ENCODE results near the gene TIMM21.

DNA sequence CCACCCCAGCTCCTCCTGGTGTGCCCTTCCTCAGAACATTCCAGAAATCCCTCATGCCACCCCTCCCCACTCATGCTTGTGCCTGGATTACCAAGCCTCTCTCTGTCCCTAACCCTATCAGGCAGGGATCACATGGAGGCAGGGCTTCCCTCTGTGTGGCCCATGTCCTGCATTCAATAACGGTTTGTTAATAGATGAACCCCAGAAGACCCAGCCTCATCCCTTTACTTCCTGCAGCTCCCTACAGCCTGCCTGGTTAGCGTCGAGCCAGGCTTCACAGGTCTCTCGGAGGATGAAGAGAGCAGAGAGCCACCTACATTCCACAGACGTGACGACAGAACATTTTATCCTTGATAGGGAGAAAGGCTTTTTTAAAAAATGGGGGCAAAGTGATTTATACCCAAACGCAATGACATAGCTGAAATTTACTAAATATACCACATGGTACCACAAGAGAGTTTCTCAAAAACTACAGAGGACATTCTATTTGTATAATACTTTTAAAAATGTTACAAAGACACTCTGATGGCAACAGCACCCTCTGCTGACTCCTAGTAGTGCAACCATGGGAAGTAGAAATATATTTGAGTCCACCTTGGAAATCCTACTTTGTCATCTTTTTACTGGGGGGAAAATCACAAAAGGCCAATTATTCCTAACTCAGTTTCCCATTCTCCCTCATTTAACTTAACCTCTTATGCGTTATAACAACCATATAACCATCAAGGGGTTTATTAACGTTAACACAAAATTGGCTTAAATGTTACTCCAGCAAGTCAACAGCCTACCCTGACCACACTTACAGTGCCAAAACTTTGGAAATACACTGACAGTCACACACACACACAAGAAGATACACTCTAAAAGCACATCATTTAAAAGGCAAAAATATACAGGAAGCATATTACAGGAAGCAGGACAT, 31.4 kb upstream of the TIMM21 start:
- TF ChIP-seq EP300 (IDR thresholded peaks at IDR 0.05) (no peak), POLR2A (IDR thresholded peaks at IDR 0.05) (no peak)

Measured in suprapubic skin (tissue), 2 donors.